GM19035 (cell line): ENCODE measurements around the gene GATA1.

ENCODE experiments used
- ATAC-seq: cut with Tn5 transposase; IDR thresholded peaks from one replicate; pipeline ENCODE4 v1.9.1; 2021; ENCODE audit not compliant: unreplicated experiment

GATA1 gene

GRCh38 chrX:48784726-48785125 lies 1.7 kb upstream of the GATA1 start:
- ATAC-seq: no peak

GRCh38 chrX:48785186-48785539 lies 1.2 kb upstream of the GATA1 start:
- ATAC-seq: no peak

- ATAC-seq: no peak
Measured at GRCh38 chrX:48785540-48786214, 713 bp upstream of the GATA1 start.

- no peak for ATAC-seq
Measured at GRCh38 chrX:48786825-48787504, 575 bp downstream of the GATA1 start.

GRCh38 chrX:48787505-48788443 lies 1.4 kb downstream of the GATA1 start:
- ATAC-seq: no peak

GRCh38 chrX:48789366-48790220 lies 3.2 kb downstream of the GATA1 start:
- ATAC-seq: no peak

GRCh38 chrX:48790477-48790876 lies 4.1 kb downstream of the GATA1 start:
- ATAC-seq: no peak

GRCh38 chrX:48791063-48791820 lies 4.9 kb downstream of the GATA1 start:
- ATAC-seq: no peak

- no peak for ATAC-seq
Measured at GRCh38 chrX:48792219-48792618, 5.8 kb downstream of the GATA1 start.

- ATAC-seq: no peak
Measured at GRCh38 chrX:48793935-48794334, 7.5 kb downstream of the GATA1 start.

GRCh38 chrX:48794340-48794910 lies 8.0 kb downstream of the GATA1 start:
- no peak for ATAC-seq

- no peak for ATAC-seq
Measured at GRCh38 chrX:48794911-48795515, 8.6 kb downstream of the GATA1 start.

GRCh38 chrX:48798318-48798717 lies 11.9 kb downstream of the GATA1 start:
- no peak for ATAC-seq

- ATAC-seq: no peak
Measured at GRCh38 chrX:48800574-48801279, 14.3 kb downstream of the GATA1 start.

- peak; percentile 82 for ATAC-seq
Measured at GRCh38 chrX:48801280-48802088, 15.1 kb downstream of the GATA1 start, which contains the start of gene HDAC6. Gene HDAC6 (plus strand): TSS chrX:48802067. CDS start chrX:48802693, 626 bp downstream.

- ATAC-seq: peak; percentile 41
Measured at GRCh38 chrX:48802089-48802904, 15.9 kb downstream of the GATA1 start.

GRCh38 chrX:48802905-48803200 lies 16.5 kb downstream of the GATA1 start:
- no peak for ATAC-seq
